Cortex of kidney (tissue), 1 donor: Measurements from ENCODE around the gene GLG1.
"Not testable (repeated sequence)": the region's sequence is repeated elsewhere in the genome, so short reads cannot be mapped to it uniquely, and the experiment has no call there.

Source experiments
- DNase-seq: peaks from one replicate; lab custom pipeline; 2025; lab: John Stamatoyannopoulos, UW

GLG1 gene

DNA sequence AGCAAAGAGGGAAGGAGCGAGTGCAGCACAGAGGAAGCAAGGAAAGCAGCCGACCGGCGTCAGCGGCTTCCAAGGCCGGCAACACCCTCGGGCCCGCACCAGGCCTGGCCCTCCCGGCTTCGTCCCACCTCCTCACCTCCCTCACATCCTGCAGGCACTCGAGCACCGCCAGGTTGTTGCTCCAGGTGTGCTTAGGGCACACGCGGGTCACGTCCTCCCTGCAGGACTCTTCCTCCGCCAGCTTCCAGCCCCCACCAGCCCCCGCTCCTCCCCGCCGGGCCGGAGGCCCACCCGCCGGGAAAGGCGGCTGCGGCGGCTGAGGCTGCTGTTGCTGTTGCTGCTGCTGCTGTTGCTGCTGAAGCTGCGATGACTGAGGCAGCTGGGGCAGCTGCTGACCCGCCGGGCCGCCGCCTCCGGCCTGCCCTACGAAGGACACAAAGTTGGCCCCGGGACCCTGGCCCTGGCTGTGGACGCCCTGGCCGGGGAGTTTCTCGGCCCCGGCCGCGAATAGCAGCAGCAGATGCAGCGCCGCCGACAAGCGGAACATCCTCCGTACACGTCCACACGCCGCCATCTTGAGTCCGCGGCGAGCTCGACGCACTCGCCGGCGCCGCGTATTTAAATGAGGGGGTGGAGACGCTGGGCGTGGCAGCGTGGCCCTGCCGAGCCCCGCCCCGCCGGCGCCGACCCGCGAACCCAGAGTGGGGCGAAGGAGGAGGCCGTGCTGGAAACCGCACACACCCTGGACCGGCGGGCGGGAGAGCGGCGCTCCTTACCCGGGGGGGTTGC lies at the start of gene GLG1:
TSS of gene GLG1 (minus strand) at position 594 of the 789 bp plus-strand sequence. CDS start at position 574, 20 bp downstream.
- DNase-seq, result peak; percentile 37

DNA sequence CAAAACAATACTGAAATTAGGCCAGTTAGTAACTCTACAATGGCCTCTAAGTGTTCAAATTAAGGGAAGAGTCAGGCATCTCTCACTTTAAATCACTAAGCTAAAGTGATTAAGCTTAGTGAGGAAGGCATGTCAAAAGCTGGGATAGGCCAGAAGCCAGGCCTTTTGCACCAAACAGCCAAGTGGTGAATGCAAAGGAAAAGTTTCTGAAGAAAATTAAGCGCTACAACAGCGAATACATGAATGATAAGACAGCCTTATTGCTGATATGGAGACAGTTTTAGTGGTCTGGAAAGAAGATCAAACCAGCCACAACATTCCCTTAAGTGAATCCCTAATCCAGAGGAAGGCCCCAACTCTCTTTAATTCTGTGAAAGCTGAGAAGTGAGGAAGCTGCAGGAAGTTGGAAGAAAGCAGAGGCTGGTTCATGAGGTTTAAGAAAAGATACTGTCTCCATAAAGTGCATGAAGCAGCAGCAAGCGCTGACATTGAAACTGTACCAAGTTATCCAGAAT lies 47.7 kb upstream of the GLG1 start:
- no peak for DNase-seq

DNA sequence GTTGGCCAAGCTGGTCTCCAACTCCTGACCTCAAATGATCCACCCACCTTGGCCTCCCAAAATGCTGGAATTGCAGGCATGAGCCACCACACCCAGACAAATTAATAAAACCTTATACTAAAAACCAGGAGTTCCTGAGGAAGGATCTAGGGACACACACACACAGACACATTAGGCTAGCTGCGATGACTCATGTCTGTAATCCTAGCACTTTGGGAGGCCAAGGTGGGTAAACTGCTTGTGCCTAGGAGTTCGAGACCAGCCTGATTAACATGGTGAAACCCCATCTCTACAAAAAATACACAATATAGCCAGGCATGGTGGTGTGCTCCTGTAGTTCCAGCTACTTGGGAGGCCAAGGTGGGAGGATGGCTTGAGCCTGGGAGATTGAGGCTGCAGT lies 46.0 kb upstream of the GLG1 start:
- DNase-seq, result not testable (repeated sequence)

DNA sequence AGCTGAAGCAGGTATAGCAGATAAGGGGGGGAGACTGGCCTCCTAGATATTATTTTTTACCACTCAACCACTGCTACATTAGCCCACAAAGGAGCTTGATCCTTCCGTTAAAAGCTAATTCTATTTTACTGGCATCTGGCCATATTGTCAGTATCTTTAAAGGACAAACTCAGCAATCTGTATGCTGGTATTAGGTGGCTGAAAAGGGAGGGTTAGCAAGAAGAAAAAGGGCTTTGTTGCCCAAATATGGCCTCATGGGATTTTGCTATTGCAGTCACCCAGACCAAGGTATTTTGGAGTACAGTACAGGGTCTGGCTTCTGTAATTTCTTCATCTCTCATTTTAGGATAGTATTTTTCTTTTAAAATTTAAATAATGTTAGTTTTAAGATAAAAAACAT lies 45.3 kb upstream of the GLG1 start:
- no peak for DNase-seq

DNA sequence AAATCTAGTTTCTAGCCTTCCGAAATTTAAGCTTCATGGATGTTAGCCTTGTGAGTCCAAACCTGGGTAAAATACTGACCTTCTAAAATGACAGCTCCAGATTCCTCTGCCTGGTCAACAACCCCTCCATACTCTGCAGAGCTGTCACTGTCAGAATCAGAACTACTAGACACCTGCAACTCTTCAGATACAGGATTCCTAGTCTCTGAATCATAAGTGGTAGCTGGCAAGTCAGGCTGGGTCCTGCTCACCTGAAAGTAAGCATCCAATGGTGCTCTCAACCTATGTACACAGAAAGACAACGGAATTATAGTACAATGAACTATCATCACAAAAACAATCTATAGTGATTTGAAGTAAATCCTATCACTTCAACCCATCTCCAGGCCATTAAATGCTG lies 44.9 kb upstream of the GLG1 start:
- no peak for DNase-seq

DNA sequence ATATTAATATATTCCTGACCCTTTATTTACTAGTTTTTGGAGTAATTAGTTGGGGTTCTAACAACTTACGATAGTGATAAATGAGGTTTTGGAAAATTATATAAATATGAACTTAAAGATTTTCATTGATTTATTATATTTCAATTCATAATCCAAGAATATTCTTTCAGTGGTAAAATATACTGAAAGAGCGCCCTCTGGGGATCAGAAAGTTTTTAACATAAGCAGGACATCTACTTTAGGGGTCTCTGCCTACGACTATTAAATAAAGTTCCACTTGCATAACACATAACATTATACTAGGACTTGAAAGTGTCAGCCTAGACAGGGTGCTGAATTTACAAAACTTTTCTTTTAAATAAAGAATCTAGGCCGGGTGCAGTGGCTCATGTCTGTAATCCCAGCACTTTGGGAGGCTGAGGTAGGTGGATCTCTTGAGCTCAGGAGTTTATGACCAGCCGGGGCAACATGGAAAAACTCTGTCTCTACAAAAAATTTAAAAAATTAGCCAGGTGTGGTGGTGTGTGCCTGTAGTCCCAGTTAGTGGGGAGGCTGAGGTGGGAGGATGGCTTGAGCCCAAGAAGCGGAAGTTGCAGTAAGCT lies 44.2 kb upstream of the GLG1 start:
- DNase-seq, result no peak

DNA sequence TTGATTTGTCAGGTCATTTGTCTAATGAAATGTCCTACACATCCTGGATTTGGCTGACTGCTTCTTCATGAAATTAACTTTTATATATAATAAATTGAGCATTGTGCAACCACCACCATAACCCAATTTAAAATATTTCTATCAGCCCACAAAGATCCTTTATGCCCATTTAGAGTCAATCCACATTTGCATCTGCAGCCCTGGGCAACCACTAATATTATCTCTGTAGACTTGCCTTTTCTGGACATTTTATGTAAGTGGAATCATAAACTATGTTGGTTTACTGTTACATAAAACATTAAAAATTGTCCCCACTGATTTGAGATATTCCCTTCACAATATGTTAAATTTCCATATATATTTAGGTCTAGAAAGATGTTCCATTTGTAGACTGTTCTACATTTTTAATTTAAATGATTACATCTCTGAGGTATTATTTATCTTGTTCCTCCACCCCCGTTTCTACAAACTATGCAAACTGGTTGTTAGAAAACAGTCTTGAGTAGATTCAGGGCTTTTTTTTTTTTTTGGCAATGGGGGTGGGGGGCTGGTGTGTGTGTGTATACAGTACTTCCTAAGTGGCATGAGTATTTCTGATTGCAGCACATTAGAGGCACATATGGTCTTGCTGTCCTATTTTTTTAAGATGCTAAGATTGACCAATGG lies 43.1 kb upstream of the GLG1 start:
- no peak for DNase-seq

DNA sequence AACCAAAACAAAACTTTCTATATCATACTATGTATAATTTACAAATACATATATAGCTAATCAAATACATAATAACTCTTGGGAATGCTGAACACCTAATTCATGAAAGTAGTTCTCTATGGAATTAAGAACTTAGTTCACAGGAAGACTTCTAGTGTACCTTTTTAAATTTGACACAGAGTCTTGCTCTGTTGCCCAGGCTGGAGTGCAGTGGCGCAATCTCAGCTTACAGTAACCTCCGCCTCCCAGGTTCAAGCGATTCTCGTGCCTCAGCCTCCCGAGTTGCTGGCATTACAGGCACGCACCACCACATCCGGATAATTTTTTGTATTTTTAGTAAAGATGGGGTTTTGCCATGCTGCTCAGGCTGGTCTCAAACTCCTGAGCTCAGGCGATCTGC lies 35.1 kb upstream of the GLG1 start:
- no peak for DNase-seq

DNA sequence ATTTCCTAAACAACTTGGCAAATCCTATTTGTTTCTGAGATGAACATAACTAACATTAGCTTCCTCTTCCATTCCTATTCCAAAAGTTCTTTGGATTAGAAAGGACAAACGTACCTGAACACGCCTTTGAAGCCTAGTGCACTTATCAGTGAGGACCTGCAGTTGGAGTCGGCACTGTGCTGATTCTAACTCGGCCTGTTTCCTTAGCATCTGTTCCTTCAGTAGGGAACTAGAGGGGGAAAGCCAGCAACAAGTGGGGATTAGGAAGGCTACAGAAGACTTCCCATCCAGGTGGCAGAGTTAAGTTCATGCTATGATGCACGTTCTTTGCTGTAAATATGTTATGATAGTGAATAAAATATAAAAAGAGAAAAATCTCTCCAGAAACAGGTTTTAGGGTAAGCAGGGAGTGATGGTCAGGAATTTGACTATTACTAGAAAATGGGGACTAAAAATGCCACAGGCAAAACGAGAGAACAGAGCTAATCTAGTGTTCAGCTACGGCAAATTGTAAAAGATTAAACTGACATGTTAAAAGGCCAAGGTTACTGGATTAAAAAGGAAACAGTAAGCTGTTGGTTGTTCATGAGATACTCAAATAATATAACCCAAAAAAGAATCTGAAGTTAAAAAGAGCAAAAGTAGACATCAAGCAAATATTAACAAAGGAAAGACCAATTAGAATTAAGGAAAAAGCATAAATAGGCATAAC lies 31.0 kb upstream of the GLG1 start:
- no peak for DNase-seq

DNA sequence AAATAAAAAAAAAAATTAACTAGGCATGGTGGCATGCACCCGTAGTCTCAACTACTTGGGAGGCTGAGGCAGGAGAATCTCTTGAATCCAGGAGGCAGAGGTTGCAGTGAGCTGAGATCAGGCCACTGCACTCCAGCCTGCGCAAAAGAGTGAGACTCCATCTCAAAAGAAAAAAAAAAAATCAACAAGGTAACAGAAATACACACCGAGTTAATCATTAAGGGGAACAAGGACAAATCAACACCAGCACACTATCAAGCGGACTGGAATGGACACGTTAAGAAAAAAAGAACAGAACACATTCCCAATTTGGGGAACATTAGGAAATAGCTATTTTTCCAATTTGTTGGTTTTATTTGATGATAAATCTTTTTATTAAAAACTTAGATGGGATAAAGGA lies 28.4 kb upstream of the GLG1 start:
- DNase-seq, result no peak

DNA sequence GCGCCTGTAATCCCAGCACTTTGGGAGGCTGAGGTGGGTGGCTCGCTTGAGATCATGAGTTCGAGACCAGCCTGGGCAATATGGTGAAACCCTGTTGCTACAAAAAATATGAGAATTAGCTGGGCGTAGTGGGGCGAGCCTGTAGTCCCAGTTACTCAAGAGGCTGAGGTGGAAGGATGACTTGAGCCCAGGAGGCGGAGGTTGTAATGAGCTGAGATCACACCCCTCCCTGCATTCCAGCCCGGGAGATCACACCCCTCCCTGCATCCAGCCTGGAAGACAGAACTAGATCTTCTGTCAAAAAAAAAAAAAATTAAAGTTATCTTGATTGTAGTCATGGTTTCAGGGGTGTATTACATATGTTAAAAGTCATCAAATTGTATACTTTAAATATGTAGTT lies 26.8 kb upstream of the GLG1 start:
- DNase-seq, result no peak

DNA sequence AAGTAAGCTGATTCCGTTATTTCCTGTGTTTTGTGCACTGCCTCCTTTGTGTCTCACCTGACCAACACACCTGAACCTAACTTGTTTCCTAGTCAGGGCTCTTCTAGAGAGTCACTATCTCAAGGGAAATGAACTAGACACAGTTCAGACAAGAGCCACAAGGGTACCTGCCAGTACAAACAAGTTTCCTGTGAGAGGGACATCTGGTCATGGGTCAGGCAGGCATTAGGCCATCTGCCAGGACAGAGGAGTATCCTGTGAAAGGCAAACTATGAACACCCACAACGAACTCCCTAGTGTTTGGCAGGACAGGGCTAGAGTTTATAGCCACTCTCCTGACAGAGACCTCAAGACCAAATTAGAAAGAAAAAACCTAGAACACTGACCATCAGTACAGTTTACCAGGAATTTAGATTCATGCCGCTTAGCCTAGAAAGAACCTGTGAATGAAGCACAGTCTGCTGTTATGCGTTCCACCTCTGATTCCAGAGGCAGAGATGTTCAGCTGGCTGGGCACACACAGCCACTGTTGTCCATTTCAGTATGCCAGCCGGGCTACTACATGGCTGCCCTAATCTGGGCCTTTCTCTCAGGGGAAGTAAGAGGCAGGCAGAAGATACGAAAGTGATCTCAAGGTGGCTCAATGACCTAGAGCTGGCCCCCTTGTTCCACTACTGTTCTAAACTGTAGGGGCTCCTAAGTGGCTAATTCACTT lies 20.7 kb upstream of the GLG1 start:
- no peak for DNase-seq

DNA sequence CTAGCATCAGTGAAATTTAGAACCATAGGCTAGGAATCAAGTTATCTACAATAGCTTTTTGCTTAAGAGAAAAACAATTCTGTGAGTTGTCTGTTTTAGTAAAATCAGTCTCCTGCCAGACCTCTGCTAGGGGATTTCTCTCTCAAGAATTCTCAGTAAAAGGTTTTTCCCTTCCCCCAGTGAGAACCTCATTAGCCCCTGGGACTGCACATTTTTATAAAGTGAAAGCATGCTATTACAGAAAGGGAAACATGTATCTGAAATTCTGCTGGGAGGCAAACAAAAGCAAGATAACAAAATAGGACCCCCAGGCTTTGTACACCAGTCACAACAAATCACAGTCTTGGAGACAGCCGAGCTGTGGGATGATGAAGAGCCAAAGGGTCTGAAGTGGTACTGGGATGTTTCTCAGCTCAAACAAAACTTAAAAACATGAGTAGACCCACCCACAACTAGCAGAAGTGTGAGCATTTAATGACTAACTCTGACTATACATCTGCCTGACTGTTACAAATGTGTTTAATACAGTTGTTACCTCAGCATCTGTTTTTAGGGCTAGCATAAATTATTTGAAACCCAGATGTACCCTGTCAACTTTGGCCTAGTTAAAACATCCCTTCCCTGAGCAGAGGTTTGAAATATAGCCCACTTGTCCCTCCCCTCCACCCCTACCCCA lies 20.0 kb upstream of the GLG1 start:
- no peak for DNase-seq

DNA sequence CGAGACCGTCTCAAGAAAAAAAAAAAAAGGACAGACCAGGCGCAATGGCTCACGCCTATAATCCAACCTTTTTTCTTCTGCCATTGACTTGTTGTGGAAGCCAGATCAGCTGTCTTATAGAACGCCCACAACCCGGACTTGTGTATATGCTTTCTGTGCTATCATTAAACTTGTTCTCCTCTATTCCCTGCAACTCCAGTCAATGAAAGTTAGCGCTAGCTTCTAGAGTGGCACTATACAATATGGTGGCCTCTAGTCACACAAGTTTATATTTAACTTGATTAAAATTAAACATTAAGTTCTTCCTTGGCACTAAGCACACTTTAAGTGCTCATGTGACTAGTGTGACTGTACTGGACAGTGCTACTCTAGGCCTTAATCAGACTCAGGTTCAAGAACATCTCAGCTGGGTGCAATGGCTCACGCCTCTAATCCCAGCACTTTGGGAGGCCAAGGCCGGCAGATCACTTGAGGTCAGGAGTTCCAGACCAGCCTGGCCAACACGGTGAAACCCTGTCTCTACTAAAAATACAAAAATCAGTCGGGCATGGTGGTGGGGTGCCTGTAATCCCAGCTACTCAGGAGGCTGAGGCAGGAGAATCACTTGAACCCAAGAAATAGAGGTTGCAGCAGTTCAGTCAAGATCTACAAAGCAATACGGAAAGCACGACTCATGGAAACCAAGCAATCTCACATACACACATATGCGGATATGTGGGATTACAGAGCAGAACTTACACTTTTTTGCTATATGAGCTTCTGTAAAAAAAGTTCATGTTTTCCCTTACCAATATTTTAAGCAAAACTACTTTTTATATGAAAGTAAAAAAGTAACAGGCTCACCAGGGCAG lies 18.8 kb upstream of the GLG1 start:
- DNase-seq, result no peak

DNA sequence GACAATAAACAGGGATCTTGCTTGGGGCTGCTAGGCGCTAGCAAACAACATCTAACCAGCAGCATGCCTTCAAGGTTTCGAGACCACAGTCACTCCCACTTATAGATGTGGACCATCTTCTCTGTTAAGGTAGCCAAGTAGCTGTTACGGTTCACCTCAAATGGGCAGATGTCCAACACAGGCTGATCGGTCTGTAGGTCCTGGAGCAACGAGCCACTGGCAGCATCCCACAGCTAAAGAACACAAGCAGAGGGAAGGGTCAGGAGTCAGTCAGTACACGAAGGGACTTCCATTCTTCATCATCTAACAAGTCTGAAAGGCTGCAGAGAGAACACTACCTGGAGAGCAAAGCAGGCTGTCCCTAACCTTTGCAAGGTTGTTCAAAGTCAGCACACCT lies 16.9 kb upstream of the GLG1 start:
- DNase-seq, result no peak

DNA sequence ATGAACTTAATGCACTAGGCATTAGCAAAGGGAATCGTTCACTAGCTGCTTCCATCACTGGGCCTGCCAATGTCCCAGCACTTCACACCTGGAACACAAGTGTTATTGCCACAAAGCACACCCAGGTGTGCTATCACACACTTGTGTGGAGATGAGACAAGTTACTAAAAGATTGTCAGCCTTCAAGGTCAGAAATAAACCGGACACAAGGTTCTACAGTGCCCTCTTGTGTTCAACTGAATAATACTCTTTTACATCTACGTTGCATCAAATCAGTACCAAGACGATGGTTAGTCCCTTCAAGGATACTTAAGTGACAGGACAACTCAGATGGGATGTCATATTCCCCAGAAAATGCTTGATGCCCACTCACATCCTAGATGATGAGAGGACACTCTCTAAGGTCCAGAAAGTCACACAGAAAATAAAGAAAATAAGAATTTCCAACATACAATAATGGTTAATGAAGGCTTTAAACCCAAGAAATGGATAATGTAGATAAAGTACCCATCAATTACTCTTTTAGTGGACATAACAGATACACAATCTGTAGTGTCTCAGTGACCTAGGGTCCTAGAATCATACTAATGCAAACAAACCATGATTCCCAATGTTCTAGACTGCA lies 16.4 kb upstream of the GLG1 start:
- no peak for DNase-seq

DNA sequence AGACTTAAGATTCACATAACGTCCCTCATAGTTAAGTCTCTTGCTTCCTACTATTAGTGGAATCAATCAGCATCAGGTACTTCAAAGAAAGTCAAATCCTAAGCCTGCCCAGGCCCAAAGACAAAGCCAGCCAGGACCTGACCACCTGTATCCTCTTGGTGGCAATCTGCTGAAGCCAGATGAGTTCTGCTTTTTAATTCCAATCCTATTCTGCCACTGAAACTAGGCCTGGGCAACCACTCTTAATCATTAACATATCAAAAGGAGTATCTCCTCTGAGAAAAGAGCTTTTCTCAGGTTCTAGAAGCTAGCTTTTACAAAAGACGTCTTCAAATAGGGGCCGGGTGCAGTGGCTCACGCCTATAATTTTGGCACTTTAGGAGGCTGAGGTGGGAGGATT lies 15.1 kb upstream of the GLG1 start:
- DNase-seq, result no peak

DNA sequence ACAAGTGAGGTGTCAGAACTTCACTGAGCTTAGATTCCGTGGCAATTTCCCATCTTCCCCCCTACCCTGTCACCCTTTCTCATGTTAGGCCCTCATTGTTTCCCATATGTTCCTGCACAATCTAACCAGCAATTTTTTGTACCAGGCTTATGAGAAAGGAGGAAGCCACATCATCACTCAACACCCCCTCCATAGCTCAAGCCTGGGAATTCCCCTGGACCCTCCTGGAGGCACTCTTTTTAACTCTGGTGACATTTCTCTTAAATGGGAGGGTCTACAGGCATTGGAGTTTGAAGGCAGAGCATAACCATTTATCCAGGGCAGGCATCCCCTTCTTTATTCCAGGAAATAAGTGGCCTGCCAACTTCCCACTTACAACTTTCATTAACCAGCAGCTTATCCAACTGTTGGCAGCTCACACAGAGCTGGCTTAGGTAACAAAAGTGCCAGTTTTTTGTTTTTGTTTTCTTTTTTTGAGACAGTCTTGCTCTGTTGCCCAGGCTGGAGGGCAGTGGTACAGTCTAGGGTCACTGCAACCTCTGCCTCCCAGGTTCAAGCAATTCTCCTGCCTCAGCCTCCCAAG lies 10.4 kb upstream of the GLG1 start:
- no peak for DNase-seq

DNA sequence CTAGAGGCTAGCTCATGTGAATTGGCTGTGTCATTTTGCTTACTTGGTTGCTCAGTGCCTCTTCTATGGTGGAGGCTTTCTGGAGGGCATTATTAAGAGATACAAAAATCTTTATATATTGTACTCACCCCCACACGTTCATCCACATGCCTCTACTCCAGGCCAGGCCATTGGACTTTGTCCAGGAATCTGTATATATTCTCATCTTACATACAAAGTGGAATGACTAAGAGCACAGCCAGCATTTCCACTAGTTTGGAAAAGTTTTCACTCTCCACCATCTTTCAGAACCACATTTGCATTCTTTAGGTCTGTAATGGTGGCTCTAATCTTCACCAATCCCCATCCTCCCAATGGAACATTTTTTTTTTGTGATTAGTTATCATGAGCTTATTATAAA lies 4.8 kb upstream of the GLG1 start:
- DNase-seq, result no peak
